H7 (cell line): ENCODE results near the gene ASB7. TPM values are rescaled to one million over a fixed set of nuclear protein-coding genes. Genes with fewer than 3 reads are reported as not detected.
"Not testable (repeated sequence)": the region's sequence is repeated elsewhere in the genome, so short reads cannot be mapped to it uniquely, and the experiment has no call there.

Source experiments
- DNase-seq: peaks from one replicate; pipeline ENCODE4 v3.0.0; 2012
- H3K27me3 ChIP-seq: 2 replicates; pipeline ENCODE4 v1.6.0; 2011; ENCODE audit warnings: mild to moderate bottlenecking, low read length; ENCODE audit not compliant: control insufficient read depth, insufficient read depth
- H3K36me3 ChIP-seq: replicated peaks from 2 replicates; pipeline ENCODE4 v1.5.1; 2011; ENCODE audit warnings: low read length; ENCODE audit not compliant: control insufficient read depth, insufficient read depth
- H3K4me3 ChIP-seq: 2 replicates; pipeline ENCODE4 v1.5.1; 2011; ENCODE audit warnings: low read depth, mild to moderate bottlenecking, control low read depth, low read length, moderate library complexity; ENCODE audit not compliant: insufficient read depth
- total RNA-seq: library from RNA; depleted of rRNA; stranded (reverse); fragments of >200 nt; shearing (Covaris generic); gene quantifications from 2 replicates; pipeline ENCODE4 v1.2.3, GENCODE V29; 2014

ASB7 gene
- total RNA-seq, 1 experiment from 2014 or later: 8.3 TPM

- not testable (repeated sequence) for H3K4me3 ChIP-seq, H3K27me3 ChIP-seq, DNase-seq, H3K36me3 ChIP-seq
Measured at GRCh38 chr15:100679151-100679550, 76.8 kb downstream of the ASB7 start.

GRCh38 chr15:100680726-100681125 is 78.3 kb downstream of the ASB7 start:
- no peaks in the 10 kb centered on the region for H3K36me3 ChIP-seq
- no peak for DNase-seq

DNA sequence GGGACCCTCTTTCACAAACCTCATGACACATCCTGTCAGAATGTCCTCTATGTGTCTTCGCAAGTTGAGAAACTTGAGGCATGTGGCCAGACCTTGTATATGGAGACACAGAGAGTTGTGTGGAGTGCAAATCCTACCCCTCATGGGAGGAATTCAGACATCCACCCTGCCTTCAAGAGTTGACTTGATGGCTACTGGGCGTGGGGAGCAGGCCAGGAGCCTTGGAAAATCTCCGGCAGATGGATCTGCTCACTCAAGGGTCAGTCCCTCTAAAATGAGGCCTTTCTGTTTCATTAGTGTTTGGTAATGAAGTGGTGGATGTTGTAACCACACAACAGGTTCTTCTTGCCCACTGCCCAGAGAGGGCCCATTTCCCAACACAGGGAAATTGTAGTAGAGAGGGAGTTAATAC is 79.0 kb downstream of the ASB7 start:
- Histone ChIP-seq H3K36me3 (no peaks in the 10 kb centered on the region), H3K4me3 (no peak overlapping the region), H3K27me3 (no peaks in the 10 kb centered on the region)
- no peak for DNase-seq

More at GRCh38 chr15:100680726-100681125, 78.3 kb downstream of the ASB7 start:
- H3K27me3 ChIP-seq: no peaks in the 10 kb centered on the region
- H3K4me3 ChIP-seq: no peak overlapping the region

- H3K27me3 ChIP-seq: no peaks in the 10 kb centered on the region
- H3K4me3 ChIP-seq: no peak overlapping the region
- H3K36me3 ChIP-seq: no peaks in the 10 kb centered on the region
- DNase-seq: no peak
Measured at GRCh38 chr15:100682468-100682867, 80.1 kb downstream of the ASB7 start.

DNA sequence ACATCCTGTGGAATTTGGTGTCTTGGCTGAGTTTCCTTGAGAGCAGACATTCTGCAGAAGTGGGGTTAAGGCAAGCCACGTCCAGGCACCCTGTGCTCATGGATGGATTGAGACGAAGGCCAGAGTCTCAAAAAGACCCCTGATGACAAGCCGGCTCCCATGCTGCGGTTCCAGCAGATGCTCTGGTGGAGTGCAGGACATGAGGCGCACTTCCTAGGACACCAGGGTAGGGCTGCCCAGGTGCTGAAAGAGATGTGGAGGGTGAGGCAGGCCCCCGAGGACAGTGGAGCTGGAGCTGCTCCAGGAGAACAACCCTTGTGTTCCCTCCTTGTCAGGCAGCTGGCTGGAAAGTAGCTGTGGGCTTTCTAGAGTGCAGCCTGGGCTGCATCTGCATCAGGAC is 81.0 kb downstream of the ASB7 start:
- DNase-seq: no peak
- Histone ChIP-seq H3K36me3 (no peaks in the 10 kb centered on the region), H3K27me3 (no peaks in the 10 kb centered on the region)

DNA sequence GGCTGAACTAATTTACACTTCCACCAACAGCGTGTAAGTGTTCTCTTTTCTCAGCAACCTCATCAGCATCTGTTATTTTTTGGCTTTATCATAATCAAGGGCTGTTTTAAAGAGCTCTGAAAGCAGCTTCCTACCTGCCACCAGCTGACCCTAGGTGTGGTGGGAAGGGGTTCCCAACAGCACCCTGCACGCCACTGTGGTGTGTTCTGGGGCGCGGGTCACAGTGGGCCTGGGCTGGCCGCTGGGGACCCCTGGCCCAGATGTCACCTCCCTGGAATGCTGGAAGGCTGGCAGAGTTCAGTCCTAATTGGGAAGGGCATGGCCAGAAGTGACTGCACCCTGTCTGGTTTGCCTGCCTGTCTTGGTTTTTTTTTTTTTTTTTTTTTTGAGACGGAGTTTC is 82.2 kb downstream of the ASB7 start:
- Histone ChIP-seq H3K4me3 (no peak overlapping the region), H3K36me3 (no peaks in the 10 kb centered on the region), H3K27me3 (no peaks in the 10 kb centered on the region)
- no peak for DNase-seq

More for the DNA sequence above, 81.0 kb downstream of the ASB7 start:
- no peak overlapping the region for H3K4me3 ChIP-seq

GRCh38 chr15:100686021-100686724 is 83.8 kb downstream of the ASB7 start:
- Histone ChIP-seq H3K36me3 (no peaks in the 10 kb centered on the region), H3K27me3 (no peaks in the 10 kb centered on the region), H3K4me3 (no peak overlapping the region)
- no peak for DNase-seq

GRCh38 chr15:100686725-100687473 is 84.5 kb downstream of the ASB7 start:
- DNase-seq: no peak

DNA sequence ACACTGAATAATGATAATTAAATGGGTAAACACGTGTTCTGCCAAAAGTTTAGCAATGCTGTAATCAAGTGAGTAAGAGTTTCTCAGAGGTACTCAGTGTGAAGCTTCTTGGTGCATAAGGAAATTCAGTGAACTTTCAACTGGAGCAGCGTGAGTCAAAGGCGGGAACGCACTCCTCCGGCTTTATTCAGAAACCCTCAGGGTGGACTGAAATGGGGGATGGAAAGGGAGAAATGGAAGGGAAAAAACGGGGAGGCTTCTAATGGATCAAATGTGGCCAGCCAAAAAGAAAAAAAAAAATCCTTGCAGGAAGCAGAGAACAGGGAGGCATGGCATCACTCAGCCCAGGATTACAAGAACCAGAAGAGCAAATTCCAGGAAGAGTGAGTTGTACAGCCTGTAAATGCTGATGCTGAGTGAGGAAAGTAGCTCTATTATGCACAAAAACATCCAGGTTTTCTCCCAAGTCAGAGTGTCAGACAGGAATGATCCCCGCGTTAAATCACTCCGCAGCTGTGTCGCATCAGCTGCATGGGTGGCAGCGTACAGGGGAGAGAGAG is 85.3 kb downstream of the ASB7 start:
- H3K4me3 ChIP-seq: no peak overlapping the region

More at GRCh38 chr15:100686725-100687473, 84.5 kb downstream of the ASB7 start:
- H3K27me3 ChIP-seq: no peaks in the 10 kb centered on the region
- no peaks in the 10 kb centered on the region for H3K36me3 ChIP-seq
- H3K4me3 ChIP-seq: no peak overlapping the region

DNA sequence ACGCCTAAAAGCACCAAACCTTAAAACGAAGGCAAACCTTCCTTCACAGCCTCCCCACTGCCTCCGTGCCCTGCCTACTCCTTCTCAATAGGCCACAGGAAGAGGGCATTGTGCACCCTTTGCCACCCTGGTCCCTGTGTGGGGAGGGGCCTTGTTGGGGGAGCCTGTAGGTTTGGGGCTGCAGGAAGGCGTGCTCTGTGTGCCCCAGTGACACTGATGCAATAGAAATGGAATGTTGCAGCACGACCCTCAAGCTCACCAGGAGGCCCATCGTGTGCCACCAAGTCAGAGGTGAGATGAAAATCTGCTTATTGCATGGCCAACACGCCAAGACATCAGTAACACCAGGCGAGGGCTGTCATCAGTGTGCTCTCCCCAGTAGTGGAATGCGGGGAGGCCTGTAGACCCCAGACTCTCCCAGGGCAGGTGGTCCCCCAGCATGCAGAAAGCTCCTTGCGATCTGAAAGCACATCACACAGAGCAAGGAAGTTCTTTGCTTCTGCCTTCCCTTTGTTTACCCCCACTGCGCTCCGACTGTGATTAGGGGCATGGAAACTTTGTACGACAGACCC is 86.2 kb downstream of the ASB7 start:
- Histone ChIP-seq H3K36me3 (no peaks in the 10 kb centered on the region), H3K4me3 (no peak overlapping the region), H3K27me3 (no peaks in the 10 kb centered on the region)
- no peak for DNase-seq

More for the DNA sequence above, 85.3 kb downstream of the ASB7 start:
- no peaks in the 10 kb centered on the region for H3K27me3 ChIP-seq
- DNase-seq: no peak
- H3K36me3 ChIP-seq: no peaks in the 10 kb centered on the region

DNA sequence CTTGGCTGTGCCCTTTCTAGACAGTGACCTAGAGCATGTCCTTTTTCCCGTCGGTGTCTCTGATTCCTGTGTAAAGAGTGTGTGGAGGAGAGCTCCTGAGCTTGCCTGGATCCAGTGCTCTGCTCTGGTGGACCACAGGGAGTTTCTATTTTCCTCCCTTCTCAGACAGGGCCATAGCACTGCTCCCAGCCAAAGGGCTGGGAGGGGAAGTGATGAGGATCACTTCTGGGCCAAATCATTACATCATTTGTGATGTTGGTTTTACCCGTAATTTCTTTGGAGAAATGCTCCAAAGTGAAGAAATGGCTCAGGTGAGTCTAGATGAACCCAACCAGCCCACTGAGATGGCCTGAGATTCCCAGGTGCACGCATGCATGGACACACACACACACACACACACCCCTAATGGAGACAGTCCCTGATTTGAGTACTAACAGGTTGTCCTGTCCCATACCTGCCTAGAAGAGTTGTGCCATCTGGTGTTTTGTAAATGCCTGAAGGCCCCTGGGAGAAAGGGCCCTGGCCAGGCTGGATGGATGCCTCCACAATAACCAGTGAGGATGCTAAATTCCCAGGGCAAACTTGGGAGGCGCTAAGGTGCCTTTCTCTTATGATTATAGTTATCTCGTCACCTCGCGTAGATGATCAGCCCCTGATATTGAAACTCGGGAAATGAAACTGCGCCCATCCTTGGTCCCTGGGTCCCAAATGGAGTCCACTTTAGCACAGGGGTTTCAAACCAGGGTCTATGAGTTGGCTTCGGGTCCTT is 86.9 kb downstream of the ASB7 start:
- no peak for DNase-seq
- Histone ChIP-seq H3K36me3 (no peaks in the 10 kb centered on the region), H3K4me3 (no peak overlapping the region), H3K27me3 (no peaks in the 10 kb centered on the region)

GRCh38 chr15:100690032-100690794 is 87.8 kb downstream of the ASB7 start:
- H3K4me3 ChIP-seq: no peak overlapping the region
- no peak for DNase-seq
- no peaks in the 10 kb centered on the region for H3K36me3 ChIP-seq
- H3K27me3 ChIP-seq: no peaks in the 10 kb centered on the region

- H3K36me3 ChIP-seq: no peaks in the 10 kb centered on the region
- no peak for DNase-seq
- no peak overlapping the region for H3K4me3 ChIP-seq
- H3K27me3 ChIP-seq: no peaks in the 10 kb centered on the region
Measured at GRCh38 chr15:100690795-100691158, 88.4 kb downstream of the ASB7 start.

DNA sequence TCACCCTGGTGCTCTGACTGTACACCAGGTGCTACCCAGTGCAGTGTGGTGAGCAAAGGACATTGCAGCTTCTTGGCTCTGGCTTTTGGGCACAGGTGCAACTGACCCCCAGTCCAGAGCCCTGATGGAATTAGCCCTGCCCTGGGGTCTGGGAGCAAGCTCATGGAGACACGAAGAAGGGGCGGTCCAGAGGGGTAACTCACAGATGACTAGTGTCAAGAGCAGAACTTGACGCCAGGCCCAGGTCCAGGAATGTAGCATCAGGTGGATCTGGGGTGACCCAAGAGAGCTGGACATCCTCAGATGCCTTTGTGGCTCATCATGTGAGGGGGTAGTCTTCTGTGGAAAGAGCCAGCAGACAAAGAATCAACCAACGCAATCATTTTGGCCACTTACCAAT is 88.9 kb downstream of the ASB7 start:
- Histone ChIP-seq H3K4me3 (no peak overlapping the region), H3K27me3 (no peaks in the 10 kb centered on the region), H3K36me3 (no peaks in the 10 kb centered on the region)
- DNase-seq: no peak
